Measurements from ENCODE around the gene ATL1.
"Not testable (repeated sequence)": the region's sequence is repeated elsewhere in the genome, so short reads cannot be mapped to it uniquely, and the experiment has no call there.

Gene ATL1

DNA sequence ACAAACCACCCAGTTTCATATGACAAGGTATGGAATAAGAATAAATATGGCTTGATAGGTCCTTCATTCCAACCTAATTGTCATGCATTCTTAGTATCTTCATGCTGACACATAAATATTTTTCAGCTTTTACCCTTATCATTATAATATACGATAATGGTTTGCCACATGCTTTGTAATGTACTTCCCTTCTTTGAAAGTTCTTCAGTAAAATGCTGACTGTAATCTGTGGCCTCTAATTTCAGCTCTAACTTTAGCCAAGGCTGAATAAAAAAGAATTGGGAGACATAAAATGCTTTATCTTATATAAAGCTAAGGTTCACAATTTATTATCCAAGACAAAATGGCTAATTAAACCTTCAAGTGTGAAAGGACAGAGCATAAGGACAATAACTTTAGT lies 24.9 kb upstream of the ATL1 start:
- no peak for DNase-seq (ENCODE audit: low spot score)

DNA sequence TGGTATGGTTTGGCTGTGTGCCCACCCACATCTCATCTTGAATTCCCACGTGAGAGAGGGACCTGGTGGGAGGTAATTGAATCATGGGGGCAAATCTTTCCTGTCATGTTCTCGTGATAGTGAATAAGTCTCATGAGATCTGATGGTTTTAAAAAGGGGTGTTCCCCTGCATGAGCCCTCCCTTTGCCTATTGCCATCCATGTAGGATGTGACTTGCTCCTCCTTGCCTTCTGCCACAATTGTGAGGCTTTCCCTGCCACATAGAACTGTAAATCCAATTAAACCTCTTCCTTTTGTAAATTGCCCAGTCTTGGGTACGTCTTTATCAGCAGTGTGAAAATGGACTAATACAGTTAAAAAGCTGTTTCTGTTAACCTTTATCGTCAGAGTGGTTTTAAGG lies 21.9 kb upstream of the ATL1 start:
- not testable (repeated sequence) for DNase-seq (ENCODE audit: low spot score)

DNA sequence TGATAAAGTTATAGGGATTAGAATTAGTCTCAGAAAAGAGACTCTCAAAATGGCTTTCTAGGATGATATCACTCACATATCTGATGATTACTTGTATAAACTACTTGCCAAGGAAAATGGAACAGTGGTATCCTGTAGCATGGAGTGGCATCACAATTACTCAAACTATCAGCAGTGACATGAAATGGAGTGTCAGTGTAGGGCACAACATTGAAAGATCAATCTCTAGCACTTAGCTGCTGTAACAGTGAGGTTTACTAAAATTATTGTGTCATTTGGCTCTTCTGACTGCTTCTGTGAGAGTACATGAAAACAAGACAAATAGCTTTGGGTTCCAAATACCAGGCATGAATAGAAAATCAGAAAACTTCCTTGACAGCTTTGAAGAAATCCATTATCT lies 20.9 kb upstream of the ATL1 start:
- no peak for DNase-seq (ENCODE audit: low spot score)

DNA sequence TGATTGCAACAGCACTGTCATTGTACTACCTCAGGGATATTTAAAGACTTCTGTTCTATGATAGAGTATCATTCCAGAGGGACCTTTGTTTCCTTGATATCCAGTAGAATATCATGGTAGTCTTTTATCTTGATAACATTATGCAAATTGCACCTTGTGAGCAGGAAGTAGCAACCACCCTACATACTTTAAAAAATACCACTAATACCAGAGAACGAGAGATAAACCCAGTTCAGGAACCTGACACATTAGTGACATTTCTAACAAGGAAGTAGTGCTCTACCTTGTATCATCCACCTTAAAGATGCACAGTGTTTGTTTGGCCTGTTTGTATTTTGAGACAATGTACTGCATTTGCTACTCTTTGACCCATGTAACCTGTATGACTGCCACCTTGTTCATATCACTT lies 18.8 kb upstream of the ATL1 start:
- DNase-seq (ENCODE audit: low spot score), result no peak

DNA sequence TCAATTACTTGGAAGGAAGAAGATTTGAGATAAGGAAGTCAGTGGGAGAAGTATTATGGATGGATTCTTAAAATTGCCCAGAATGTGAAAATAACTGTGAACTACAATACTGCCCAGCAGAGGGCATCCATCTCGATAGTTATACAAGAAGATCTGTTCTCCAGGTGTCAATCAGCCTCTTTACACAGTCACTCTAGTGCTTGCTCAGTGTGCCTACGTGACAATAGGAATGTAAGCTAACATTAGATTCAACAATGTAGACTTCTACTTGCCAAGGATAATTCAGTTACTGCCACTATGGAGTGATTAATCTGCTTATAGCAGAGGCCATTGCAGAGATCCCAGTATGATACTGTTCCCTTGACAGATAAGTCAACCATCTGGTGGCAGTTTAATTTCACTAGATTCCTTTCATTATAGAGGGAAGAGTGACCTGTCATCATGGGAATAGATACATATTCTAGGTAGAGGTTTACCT lies 17.0 kb upstream of the ATL1 start:
- DNase-seq (ENCODE audit: low spot score), result peak; percentile 20

DNA sequence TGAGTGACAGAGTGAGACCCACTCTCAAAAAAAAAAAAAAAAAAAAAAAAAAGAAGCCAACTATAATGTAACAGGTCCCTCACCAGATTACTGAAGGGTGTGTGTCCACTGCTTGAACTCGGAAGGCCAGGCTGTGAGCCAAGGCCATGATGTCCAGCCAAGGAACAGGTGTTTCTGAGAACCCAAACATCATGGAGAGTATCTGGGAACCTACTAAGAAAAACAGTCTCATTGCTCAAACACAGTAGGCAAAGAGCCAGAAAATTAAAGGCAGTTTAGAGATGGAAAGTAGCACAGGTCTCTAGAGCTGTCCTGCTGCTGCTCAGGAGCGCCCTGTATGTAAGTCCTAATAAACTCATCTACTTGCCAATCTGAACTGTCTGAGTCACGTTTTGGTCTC lies 15.0 kb upstream of the ATL1 start:
- no peak for DNase-seq (ENCODE audit: low spot score)

DNA sequence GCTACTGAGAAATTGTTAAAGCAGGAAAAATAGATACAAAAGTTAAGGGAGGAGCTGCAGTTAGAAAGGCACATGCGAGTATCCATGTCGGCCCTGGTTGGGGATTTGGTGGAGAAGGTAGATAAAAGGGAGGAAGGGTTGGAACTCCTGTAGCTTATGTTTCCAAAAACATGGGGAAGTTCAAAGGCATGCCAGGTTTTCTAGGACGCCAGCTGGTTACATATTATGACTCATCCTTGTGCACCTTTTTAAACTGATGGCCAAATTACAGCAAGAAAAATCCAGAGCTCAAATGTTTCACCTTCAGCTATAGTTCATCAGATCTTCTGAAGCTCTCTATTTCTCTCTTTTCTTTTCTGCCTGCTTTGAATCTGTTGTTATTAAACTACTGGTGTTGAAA lies 14.3 kb upstream of the ATL1 start:
- DNase-seq (ENCODE audit: low spot score), result no peak

DNA sequence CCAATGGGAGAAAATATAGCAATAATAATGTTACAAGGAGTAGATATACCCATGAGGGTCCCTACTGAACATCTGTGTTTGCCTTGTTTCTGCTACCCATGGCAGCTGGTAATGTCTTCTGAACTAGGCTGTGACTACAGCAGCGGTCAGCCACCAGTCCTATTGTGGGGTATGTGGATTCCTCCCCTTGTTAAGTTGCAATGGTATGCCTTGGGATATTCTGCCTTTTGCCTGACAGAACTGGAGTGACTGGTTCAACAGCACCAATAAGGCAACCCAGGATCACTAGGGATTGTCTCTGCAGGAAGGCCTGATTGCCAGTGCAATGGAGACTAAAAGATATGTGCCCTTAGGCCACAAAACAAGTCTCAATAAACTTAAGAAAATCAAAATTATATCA lies 9.7 kb upstream of the ATL1 start:
- no peak for DNase-seq (ENCODE audit: low spot score)

DNA sequence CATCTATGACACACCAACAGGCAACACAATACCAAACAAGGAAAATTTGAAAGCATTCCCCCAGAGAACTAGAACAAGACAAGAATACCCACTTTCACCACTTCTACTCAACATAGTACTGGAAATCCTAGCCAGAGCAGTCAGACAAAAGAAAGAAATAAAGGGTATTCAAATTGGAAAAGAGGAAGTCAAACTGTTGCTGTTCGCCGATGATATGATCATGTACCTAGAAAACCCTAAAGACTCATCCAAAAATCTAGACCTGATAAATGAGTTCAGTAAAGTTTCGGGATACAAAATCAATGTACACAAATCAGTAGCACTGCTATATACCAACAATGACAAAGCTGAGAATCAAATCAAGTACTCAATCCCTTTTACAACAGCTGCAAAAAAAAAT lies 8.1 kb upstream of the ATL1 start:
- DNase-seq (ENCODE audit: low spot score), result no peak

DNA sequence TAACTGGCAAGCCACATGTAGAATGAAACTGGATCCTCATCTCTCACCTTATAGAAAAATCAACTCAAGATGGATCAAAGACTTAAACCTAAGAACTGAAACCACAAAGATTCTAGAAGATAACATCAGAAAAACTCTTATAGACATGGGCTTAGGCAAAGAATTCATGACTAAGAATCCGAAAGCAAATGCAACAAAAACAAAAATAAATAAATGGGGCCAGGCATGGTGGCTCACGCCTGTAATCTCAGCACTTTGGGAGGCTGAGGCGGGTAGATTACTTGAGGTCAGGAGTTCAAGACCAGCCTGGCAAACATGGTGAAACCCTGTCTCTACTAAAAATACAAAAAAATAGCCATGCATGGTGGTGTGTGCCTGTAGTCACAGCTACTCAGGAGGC lies 7.1 kb upstream of the ATL1 start:
- not testable (repeated sequence) for DNase-seq (ENCODE audit: low spot score)

DNA sequence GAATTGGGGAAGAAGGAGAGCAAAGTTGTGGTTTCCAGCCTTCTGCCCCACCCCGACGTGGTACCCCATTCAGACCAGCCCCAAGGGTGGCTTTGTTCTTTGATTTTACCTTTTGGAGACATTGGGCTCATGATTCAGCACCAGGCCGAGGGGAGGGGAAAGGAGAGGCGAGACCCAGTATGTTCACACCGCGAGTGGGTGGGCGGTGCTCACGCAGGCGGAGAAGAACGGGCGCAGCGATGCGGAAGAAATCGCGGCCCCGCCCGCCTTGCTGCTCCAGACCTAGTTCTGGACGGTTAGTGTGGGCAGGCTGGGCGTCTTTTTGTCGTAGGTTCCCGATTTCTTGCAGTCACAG lies 963 bp downstream of the ATL1 start:
- no peak for DNase-seq (ENCODE audit: low spot score)

DNA sequence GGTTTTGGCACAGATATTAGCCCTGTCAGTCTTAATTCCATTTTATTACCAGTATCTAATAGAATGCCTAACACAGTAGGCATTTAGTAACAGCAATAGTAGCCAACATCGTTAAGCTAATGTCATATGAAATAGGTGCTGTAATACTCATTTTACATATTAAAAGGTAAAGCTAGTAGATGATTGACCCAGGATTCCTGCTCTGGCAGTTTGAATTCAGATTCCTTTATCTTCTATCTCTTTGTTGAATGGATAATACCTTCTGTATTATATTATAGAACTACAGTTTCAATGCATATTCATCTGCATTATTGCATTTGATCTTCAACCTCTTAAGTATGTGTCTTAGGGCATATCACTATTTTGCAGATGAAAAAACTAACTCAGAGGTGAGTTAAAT lies 2.9 kb downstream of the ATL1 start:
- DNase-seq (ENCODE audit: low spot score), result no peak

DNA sequence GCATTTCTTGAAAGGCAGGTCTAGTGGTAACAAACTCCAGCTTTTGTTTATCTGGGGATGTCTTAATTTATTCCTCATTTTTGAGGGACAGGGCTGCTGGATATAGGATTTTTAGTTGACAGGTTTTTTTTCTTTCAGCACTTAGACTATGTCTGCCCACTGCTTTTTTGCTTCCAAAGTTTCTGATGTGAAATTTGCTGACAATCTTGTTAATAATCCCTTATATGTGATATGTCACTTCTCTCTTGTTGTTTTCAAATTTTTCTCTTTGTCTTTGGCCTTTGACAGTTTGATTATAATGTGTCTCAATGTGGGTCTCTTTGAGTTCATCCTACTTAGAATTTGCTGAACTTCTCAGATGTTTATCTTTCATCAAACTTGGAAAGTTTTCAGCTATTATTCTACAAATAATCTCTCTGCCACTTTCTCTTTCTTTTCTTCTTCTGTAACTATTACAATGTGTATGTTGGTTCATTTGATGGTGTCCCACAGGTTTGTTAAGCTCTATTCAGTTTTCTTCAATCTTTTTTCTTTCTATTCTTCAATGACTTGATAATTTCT lies 9.8 kb downstream of the ATL1 start:
- DNase-seq (ENCODE audit: low spot score), result no peak

DNA sequence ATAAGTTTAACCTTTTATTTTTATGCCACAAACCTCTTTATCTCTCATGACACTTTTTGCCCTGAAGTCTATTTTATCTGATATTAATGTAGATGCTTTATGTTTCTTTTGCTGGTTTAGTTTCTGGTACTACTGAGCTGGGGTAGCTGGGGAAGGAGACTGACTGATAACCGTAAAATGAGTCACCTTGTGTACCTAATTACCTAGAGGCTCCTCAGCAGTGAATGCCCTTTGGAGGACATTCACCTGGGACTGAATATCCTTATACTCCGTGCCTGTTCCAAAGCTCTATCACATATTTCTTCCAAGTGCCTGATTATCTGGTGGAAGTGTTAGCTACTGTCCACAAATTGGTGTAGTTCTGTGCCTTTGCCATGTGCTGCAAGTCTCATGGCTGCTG lies 13.9 kb downstream of the ATL1 start:
- no peak for DNase-seq (ENCODE audit: low spot score)

DNA sequence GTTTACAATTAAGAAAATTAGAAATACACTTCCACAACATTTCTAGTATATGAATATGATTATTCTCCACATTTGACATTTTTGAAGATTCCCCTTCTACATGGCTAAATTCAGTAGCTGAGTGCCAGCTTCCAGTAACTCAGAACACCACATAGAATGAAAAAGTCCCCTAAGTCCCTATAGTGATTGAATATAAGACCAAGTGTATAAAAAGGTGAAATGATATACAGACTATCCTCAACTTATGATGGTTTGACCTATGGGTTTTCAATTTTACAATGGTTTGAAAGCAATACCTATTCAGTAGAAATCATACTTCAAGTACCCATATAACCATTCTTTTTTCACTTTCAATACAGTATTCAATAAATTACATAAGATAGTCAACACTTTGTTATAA lies 15.8 kb downstream of the ATL1 start:
- DNase-seq (ENCODE audit: low spot score), result no peak

DNA sequence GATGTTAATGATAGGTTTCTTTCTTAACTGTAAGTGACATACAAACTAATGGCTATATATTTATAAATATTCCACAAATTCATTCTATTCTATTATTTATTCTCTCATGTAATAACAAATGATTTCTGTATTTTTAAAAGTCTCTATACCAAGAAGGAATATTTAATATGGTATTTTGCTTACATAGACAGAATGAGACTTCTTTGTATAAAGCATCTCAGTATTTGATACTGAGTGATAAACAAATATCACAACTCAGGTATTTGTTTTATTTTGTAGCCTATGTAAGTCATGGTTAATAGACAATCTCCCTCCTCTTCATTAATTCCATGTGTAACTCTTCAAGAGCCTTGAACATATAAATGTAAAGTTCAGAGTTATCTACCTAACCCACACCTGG lies 18.0 kb downstream of the ATL1 start:
- no peak for DNase-seq (ENCODE audit: low spot score)

DNA sequence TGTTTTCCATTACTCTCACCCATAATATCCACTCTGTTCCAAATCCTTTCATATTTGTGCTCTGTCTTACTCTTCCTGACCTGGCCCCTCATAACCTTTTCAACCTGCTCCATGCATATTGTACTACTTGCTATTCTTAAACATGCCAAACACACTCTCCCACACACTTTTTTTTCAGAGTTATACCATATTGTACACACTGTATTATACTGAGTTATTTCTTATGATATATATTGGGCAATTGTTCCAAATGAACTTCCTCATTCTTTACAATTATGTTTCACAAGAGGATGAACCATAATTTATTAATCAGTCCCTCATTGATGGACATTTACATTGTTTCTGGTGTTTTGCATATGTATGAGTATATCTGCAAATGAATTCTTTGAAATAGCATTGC lies 18.5 kb downstream of the ATL1 start:
- no peak for DNase-seq (ENCODE audit: low spot score)

DNA sequence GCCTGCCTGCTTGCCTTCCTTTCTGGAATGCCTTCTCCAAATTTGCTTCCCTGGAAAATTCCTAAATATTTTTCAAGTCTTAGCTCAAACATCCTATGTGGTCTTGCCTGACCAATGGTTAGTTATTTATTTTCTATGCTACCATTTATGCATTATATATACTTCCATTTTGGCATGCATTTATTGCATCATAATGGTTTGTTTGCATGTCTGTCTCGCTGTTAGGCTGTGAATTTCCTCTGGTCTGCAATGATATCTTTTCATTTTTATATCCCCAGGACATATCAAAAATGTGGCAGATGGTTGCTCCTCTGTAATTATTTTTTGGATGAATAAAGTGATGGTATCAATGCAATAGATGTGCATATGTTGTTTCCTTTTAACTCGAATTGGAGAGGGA lies 30.5 kb downstream of the ATL1 start:
- DNase-seq (ENCODE audit: low spot score), result no peak

DNA sequence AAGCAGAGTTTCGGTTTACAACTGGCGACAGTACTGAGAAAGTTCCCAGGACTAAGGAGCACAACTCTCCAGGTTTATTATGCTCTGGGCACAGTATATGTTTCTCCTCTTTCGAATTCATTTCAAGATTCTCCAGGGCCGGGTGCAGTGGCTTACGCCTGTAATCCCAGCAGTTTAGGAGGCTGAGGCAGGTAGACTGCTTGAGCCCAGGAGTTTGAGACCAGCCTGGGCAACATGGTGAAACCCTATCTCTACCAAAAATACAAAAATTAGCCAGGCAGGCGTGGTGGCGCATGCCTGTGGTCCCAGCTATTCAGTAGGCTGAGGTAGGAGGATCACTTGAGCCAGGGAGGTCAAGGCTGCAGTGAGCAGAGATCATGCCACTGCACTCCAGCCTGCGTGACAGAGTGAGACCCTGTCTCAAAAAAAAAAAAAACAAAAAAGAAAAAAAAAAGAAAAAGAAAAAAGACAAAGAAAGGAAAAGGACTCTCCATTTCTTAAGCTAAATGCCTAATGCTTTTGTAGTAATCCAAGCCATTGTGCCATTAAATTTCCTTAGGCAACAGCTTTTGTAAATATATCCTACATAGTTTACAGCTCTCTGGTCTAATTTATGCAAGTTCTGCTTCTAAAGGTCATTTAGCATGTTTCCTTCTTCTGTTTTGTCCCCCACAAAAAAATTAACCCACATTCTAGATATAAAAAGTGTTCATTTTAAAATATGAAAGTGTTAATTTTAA lies 34.8 kb downstream of the ATL1 start:
- DNase-seq (ENCODE audit: low spot score), result no peak

DNA sequence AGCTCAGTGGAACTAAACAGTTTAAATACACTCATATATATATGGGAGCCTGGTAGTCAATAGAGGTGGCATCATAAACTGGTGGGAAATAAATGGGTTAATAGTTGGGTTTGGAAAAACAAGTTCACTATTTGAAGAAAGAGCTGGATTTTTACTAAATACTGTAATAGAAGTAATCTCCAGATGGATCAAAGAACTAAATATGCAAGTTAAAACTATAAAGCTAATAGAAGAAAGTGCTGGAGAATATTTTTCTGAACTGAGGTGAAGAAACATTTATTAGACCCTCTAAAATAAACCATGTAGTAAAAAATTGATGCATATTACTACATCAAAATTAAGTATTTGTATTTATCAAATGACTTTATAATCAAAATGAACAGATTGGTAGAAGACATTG lies 38.8 kb downstream of the ATL1 start:
- DNase-seq (ENCODE audit: low spot score), result no peak

DNA sequence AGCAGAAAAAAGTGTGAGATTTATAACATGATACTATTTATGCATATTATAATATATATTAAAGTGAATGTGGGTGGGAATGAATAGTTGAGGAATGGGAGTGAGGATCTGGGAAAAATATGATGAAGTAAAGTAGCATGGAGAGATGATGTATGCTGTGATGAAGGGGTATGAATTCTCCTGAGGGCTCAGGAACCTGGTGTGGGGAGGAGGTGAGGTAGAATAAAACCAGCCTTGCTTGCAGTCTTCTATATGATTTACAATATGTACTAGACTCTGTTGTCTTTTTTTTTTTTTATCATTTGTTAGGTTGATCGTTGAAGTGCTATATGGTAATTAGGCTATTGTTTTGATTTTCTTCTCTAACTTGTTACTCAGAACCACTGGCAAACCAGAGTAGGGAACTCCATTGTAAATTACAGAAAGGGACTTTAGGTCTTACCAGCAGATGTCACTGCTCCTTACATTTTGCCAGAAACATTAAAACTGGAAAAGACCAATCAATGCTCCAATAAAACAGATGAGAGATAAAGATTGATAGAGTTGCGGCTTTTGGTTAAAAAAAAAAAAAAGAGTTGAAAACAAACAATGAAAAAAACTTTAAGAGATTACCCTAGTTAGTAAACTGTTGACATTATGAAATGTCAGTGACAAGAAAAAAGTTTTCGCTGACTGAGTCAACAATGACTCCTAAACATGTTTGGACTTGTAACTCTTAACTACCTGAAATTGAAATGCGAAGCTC lies 39.9 kb downstream of the ATL1 start:
- DNase-seq (ENCODE audit: low spot score), result peak; percentile 3

DNA sequence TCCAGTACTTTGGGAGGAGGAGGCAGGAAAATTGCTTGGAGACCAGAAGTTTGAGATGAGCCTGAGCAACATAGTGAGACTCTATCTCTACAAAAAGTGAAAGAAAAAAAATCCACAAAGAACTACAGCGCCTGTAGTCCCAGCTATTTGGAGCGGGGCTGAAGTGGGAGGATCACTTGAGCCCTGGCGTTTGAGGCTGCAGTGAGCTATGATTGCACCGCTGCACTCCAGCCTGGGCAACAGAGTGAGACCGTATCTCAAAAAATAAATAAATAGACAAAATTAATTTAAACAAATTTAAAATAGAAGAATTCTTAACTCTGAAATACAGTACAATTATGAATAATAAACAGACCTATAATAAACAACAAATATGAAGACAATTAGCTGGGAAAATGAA lies 40.9 kb downstream of the ATL1 start:
- DNase-seq (ENCODE audit: low spot score), result no peak

DNA sequence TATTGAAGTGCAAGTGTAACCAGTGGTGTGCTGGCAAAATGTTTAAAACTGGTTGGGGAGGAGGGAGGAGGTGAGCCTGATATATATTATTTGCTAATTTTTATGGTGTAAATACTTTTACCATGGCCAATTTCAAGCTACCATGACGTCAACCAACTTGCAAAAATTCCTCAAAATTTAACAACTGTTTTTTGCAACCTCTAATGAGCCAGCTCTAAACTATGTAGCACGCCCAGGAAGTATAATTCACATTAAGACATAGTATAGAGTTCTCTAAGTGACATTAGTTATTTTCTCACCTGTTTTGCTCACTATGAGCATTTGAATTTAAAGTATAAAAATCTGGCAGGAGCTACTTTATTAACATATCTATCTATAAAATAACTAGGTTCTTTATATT lies 41.4 kb downstream of the ATL1 start:
- no peak for DNase-seq (ENCODE audit: low spot score)

DNA sequence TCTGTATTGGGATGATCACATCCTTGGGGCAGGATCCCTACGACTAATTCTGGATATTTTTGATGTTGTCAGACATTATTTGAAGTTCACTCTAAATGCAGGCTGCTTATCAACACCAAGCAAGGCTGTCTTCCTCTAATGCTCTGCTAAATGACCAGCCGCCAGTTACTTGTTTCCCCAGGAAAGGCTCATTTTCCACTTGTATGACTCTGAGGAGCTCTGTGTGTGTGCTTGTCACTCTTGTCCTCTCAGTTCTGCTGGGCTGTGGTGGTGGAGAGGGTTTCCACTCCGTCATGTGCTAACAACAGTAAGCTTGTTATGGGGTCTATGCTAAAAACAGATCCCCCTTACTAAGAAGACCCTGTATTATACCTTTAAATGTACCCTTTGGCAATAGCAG lies 42.1 kb downstream of the ATL1 start:
- DNase-seq (ENCODE audit: low spot score), result no peak

All from HuH-7 (cell line).